GM12864 (cell line): ENCODE measurements around the gene TTC39A.

Source experiments
- DNase-seq: peaks from one replicate; pipeline ENCODE4 v3.0.0-alpha.2; 2011; ENCODE audit warnings: low read depth
- H3K4me3 ChIP-seq: 2 replicates; pipeline ENCODE4 v1.5.1; 2011; ENCODE audit warnings: mild to moderate bottlenecking, low read depth, low read length, control low read depth
- TF ChIP-seq, protein P1 (sequence below): IDR thresholded peaks from 2 replicates; pipeline ENCODE4 v1.5.1; 2011; ENCODE audit warnings: low read depth, mild to moderate bottlenecking, moderate library complexity, low read length, control low read depth, inconsistent platforms; ENCODE audit errors: missing control alignments

Gene TTC39A

GRCh38 chr1:51340380-51340779 lies 10.0 kb upstream of the TTC39A start:
- DNase-seq: no peak
- no peak overlapping the region for H3K4me3 ChIP-seq
- TF ChIP-seq, protein P1, sequence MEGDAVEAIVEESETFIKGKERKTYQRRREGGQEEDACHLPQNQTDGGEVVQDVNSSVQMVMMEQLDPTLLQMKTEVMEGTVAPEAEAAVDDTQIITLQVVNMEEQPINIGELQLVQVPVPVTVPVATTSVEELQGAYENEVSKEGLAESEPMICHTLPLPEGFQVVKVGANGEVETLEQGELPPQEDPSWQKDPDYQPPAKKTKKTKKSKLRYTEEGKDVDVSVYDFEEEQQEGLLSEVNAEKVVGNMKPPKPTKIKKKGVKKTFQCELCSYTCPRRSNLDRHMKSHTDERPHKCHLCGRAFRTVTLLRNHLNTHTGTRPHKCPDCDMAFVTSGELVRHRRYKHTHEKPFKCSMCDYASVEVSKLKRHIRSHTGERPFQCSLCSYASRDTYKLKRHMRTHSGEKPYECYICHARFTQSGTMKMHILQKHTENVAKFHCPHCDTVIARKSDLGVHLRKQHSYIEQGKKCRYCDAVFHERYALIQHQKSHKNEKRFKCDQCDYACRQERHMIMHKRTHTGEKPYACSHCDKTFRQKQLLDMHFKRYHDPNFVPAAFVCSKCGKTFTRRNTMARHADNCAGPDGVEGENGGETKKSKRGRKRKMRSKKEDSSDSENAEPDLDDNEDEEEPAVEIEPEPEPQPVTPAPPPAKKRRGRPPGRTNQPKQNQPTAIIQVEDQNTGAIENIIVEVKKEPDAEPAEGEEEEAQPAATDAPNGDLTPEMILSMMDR: no peak

DNA sequence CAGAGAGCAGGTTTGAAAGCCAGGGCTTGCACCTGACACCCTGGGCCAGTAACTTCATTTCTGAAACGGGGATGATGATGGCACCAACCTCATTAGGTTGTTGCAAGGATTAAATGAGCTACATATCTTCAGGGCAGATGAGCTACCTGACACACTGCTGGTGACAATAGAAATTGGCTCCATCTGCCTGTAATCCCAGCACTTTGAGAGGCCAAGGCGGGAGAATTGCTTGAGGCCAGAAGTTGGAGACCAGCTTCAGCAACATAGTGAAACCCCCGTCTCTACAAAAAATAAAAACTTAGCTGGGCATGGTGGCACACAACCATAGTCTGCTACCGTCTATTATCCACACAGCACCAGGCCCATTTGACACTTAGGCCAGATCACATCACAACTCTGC lies 6.3 kb upstream of the TTC39A start:
- TF ChIP-seq, protein P1: no peak
- no peak for DNase-seq
- H3K4me3 ChIP-seq: no peak overlapping the region

- DNase-seq: no peak
- TF ChIP-seq, protein P1: no peak
- no peak overlapping the region for H3K4me3 ChIP-seq
Measured at GRCh38 chr1:51336004-51336403, 5.6 kb upstream of the TTC39A start.

GRCh38 chr1:51331206-51332100 lies 1.1 kb upstream of the TTC39A start:
- no peak for DNase-seq
- no peak overlapping the region for H3K4me3 ChIP-seq
- TF ChIP-seq, protein P1: no peak

GRCh38 chr1:51329443-51330325 lies 678 bp downstream of the TTC39A start:
- no peak for DNase-seq
- no peak overlapping the region; the same call in 1 of the 2 replicates for H3K4me3 ChIP-seq
- TF ChIP-seq, protein P1: no peak

DNA sequence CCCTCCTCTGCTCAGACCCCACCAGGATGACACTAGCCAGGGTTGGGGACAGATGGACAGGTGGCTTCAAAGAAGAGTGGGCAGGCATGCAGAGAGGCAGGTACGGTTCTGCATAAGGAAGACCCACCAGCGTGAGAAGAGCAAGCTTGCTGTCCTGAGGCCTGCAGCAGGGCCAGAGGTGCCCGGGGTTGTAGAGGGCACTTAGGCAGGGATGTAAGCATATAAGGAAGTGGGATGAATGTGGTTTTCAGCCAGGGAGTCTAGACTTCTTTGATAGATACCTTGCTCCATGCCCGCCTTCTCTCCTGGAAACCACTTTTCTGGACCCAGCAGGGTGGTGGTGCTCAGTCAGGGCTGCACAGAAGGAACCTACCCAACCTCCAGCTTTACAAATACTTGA lies 1.4 kb downstream of the TTC39A start:
- DNase-seq: no peak
- H3K4me3 ChIP-seq: no peak overlapping the region
- TF ChIP-seq, protein P1: no peak
